Skin of body (tissue), 2 donors: ENCODE data around the gene SPAG16. TPM values are rescaled to one million over a fixed set of nuclear protein-coding genes. Genes with fewer than 3 reads are reported as not detected.
"Not testable (repeated sequence)": the region's sequence is repeated elsewhere in the genome, so short reads cannot be mapped to it uniquely, and the experiment has no call there.

Source experiments
- DNase-seq: peaks from one replicate; lab custom pipeline; 2025; lab: John Stamatoyannopoulos, UW
- total RNA-seq: library from RNA; depleted of rRNA; stranded (reverse); fragments of >200 nt; gene quantifications from one replicate; pipeline ENCODE4 v1.2.3, GENCODE V29; 2014

SPAG16 gene
- total RNA-seq, 1 donor from 2014 or later: 34.9 TPM

DNA sequence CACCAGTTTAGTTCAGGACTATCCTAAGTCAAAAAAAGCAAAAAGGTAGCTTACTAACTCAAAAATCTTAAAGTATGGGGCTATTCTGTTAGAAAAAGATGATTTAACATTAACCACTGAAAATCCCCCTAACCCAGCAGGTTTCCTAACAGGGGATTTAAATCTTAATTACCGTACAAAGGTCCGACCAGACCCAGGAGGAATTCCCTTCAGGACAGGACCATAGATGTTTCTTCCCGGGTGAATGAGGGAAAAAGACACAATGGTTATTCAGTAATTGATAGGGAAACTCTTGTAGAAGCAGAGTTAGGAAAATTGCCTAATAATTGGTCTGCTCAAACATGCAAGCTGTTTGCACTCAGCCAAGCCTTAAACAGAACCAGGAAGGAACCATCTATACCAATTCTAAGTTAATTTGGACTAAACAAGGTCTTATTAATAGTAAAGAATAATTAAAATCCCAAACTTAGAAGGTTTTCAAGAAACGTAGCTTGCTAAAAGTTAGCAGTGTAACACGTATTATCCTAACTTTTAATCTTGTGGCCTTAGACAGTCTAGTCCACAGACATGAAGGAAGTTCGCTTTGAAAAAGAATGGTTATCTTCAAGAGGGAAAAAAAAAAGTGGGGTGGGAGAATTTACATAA is 124.3 kb downstream of the SPAG16 start:
- not testable (repeated sequence) for DNase-seq

DNA sequence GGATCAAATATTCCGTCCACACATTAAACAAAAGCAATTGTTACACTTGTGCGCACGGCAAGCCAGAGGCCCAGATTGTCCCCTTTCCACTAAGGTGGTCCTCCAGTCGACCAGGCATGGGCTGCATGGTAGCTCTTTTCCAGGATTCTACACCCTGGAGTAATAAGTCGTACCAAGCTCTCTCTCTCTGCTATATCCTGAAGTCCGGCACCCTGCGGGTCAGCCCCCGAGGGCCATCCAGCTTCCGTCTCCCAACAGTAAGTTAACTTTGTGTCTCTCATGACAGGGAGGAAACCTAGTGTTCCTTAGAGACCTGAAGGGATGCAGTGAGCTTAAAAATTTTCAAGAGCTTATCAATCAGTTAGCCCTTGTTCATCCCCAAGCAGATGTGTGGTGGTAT is 126.4 kb downstream of the SPAG16 start:
- not testable (repeated sequence) for DNase-seq

DNA sequence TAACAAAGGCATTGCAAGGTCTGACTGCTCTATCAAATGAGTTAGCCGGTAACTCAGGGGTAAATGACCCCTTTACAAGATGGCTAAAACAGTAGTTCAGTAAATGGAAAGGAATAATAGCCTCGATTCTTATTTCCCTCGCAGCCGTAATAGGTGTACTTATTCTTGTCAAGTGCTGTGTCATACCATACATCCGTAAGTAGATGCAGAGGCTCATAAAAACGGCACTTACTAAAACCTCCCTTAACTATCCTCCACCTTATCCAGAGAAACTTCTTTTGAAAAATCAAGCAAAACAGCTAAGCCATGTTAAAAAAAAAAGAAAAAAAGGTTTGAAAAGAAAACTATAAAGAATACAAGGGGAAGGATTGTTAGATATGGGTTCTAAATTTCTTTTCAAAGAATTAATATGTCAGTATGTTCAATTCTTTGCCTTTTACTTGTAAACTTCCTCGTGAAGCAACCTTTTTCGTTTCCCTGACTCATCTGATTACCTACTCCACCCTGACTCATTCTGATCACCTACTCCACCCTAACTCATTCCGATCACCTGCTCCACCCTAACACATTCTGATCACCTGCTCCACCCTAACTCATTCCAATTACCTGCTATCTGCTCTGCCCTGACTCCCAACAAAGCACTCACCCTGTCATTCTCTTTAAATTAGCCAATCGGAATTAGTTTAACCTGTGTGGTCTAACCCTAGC is 127.5 kb downstream of the SPAG16 start:
- no peak for DNase-seq

DNA sequence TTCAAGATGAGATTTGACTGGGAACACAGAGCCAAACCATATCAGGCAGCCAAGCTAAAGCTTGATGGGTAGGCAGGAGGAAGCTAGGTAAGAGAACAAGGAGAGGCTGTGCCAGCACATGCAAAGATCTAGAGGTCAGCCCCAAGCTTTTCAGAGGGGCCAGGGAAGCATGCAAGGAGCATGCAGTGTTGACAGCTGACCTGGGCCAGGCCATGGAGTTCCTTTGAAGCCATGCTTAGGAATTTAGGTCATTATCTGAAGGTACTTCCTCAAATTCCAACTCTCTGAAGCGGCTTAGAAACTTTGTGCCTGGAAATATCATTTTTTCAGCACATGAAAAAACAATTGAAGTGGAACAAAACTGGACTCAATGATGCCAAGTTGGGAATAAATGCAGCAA is 130.8 kb downstream of the SPAG16 start:
- no peak for DNase-seq

DNA sequence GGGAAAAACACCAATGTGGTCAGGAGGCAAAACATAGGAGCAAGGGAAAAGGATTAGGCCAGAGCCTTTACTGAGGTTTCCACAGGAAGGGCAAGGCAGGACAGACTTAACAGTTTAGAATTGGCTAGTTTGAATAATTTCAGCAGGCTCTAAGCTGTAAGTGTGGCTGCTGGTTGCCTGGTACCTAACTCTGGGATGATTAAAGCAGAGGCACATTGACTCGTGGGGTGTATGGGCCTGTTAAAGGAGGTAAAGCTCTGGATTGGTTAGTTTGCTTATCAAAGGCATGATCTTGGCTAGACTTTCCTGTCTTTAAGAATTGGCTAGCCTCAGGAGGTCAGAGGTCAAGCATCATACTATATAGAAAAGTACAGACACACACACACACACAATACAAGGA is 132.6 kb downstream of the SPAG16 start:
- no peak for DNase-seq

DNA sequence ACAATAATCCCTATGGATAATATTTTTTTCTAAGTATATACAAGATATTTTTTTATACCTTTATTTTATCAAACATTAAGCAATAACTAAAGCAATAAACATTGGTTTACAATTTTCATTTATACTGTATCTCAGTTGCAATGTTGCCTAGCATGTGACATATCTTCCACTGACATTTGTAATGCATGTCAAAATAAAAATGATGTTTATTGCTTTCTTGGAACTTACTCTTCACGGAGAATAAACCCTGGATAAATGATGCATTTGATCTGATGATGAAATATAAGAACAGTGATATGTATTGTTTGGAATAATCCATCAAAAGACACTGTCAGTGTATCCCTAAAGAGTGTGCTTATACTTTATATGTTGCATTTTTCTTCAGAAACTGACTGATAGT is 135.7 kb downstream of the SPAG16 start:
- DNase-seq: no peak

DNA sequence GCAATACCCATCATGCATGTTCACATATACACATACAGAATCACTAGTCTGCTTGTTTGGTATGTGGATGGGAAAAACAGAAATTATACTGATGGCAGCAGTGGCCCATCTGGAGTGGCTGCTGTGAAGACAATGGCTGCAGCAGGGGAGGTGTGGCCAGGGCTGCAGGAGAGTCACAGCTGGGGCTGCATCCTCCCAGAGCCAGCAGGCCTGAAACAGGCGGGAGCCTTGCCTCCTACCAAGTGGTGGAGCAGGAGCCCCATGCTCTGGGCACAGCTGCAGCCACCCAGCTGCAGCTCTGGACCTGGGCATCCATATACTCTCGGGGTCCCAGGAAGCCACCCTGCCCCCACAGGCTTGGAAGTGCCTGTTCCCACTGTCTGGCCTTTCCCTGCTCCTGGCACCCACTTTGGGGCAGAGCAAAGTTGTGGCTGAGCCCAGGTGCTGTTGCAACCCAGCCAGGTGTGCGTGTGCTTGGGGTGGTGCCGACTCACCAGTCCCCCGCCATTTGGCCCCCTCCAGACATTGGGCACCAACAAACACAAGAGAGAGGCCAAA is 136.6 kb downstream of the SPAG16 start:
- DNase-seq: no peak

DNA sequence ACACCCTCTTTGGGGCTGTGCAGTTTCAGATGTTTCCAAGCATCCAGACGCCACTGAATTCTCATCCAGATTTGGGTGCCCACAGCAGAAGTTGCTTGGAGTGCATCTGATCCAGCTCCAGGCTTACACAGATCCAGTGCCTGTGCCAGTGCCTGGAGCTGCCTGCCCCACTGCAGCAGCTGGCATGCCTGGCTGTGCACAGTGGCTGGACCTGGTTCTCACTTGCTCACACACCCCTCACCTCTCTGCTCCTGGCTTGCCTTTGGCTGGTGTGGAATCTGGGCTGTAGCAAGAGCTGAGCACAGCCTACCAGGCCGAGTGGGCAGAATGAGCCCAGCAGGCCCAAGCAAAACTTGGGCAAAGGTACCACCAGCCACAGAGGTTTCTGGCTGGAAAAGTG is 137.9 kb downstream of the SPAG16 start:
- DNase-seq: no peak

DNA sequence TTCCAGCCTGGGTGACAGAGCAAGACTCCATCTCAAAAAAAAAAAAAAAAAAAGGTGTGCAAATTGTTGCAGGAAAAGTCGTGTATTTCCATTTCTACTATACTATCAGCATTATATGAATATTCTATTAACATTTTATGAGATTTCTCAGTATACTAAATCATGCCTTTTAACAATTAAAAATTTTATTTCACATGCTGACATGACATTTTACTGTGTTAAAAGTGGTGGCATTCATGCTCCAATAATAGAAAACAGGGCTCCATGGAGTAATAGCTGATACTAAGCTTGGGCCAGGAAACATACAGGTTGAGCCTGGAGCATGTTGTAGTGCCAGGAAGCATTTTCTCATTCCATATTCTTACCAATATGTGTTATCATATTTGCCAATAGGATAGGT is 141.4 kb downstream of the SPAG16 start:
- no peak for DNase-seq

DNA sequence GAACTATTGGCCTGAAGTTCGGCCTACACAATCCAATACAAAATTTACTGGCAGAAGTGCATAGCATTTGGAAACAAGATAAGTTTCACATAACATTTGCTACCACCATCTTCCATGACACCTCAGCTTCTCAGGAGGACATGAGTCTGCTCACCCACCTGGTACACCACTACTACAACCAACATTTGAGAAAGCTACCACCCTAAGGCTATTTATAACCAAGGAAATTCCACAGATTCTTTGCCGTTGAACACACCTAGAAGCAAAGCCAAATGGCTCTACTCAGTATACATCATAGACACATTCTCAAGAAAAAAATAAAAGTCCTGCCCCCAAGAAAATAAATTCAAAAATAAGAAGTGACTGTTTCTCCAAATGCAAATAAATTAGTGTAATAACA is 145.3 kb downstream of the SPAG16 start:
- no peak for DNase-seq

DNA sequence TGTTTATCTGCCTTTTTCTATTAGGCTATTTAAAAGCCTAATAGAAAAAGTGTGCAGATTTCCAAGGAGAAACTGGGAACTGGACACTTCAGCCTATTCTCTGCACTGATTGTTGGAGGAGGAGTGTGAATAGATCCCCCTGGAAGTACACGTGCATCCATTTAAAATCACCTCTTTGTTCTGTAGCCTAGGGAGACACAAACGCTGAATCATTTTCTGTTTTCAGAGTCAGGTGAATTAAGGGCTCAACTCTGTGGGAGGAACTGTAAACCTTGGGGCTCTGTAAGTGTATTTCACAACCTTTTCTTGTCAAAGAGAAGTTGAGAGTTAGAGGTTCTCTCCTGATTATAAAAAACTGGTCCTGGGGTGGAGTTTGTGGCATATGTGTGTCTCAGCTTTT is 159.7 kb downstream of the SPAG16 start:
- DNase-seq: no peak

DNA sequence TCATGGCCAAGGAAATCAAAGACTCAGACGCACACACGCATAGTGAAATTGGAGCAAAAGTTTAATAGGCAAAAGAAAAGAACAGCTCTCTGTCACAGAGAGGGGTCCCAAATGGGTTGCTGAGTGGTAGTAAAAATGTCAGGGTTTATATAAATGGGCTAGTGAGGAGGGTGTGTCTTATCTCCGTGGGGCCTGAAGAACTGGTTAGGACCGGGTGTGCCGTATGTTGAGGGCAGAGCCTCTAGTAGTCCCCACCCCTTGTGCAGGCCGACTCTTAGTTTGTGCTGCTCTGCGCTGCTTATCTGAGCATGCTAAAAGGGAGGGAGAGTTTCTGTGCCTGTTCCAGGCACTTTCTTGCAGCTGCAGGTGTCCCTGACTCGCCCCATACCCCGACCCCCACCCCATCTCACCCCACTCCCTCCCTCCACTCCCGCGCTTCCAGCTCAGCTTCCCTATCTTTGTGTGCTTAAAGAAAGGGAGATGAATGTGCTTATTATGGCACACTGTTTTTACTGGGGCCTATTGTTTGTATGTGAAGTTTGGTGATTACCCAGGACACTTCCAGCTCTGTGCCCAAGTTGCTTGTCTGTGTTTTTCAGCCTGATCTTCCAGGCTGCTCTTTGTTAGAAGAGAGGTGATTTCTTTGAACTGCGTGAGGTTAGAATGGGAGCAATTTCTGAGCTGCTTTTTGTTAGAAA is 167.4 kb downstream of the SPAG16 start:
- DNase-seq: no peak

DNA sequence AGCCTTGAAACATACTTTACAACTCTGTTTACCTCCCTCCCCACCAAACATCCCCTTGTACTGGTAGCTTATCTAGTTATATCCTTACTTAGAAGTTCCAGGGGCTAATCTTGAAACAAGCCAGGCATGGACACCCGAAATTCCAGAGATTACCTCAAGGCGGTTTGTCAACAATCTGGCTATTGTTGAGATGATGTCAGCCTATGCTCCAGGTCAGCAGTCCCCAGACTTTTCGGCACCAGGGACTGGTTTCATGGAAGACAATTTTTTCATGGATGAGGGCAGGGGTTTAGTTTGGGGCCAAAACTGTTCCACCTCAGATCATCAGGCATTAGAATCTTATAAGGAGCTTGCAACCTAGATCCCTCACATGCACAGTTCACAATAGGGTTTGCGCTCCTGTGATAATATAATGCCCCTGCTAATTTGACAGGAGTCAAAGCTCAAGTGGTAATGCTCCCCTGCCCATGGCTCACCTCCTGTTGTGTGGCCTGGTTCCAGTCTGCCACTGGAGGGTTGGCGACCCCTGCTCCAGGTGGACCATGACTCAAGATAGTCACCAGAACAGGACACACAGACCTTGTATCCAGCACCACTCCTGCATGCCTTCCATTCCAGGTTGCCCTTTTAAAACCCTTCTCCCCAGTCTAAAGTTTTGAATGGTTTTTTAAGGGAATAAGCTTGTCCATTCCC is 171.2 kb downstream of the SPAG16 start:
- no peak for DNase-seq

DNA sequence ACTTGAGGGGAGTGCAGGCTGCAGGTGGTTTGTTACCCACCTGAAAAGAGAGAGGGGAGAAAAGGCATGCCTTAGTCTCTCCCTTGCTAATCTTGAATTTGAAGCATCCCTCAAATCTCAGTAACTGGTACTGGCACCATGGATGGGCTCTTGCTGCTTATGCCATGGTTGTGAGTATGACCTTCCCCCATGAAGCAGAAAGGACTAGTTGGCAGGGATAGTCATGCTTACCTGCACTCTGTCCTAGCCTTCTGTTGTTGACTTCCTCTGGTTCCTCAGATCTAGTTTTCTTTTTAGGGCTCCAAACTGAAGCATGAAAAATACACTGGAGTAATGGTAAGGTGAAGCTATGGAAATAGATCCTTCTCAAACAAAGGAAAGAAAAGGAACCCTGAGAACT is 191.2 kb downstream of the SPAG16 start:
- DNase-seq: no peak

DNA sequence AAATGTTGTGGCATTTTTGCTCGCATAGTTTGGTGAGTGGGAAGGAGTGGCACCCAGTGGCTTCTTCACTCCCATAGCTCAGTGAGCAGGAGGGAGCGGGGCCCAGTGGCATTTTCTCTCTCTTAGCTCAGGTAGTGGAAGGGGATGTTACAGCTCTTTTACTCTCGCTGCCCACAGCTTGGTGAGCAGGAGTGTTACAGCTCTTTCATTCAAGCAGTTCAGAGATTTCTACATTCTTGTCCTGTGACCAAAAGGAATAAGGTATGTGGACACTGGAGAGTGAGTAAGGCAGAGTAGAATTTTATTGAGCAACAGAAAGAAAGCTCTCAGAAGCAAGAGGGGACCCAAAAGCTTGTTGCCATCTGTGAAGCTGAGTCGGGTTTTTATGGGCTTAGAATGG is 192.4 kb downstream of the SPAG16 start:
- DNase-seq: no peak

DNA sequence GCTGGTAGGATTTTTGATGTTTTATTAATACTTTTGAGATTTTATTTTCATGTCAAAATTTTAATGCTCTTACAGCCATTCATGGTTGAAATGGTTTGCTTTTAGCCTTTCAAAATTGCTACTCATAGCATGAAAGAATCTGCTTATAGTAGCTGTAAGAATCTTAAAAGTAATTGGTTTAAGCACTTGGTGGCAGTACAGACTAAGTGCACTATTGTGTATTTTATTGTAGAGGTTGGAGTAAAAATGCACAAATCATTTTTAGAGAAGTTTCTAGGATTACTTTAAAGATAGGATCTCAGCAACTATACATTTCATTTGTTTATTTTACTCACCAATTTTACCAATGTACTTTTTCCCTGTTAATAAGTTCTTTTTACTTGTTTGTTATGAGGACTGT is 205.8 kb downstream of the SPAG16 start:
- no peak for DNase-seq

DNA sequence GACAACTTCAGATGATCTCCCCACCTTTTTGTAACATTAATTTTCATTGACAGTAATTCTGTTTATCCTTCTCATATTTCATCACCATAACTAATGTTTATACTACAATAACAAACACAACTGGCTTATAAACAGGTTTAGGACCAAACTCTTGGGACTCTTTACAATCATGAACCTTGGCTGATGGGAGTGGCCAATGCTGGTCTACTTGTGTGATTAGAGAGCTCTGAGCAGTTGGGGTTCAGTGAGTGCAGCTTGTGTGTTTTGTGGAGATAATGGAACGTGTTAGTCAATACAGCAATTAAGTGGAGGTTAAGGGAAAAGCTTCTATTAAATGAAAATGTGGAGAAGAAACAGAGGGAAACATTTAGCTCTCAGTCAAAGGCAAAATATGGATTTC is 207.1 kb downstream of the SPAG16 start:
- no peak for DNase-seq

DNA sequence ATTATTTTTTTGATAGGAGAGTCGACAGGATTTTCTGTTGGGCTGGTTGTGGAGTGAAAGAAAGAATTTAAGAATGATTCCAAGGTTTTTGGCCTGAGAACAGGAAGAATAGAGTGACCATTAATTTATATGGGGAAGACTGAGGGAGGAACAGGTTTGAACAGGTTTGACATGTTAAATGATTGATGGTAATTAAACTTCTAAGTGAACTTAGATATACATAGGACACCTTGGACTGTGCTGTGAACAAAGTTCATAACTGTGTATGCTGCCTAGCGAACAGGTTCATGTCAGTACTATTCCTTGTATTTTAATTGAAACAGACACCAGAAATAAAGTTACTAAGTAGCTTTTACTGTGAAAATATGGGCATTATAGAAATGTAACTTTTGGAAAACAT is 212.0 kb downstream of the SPAG16 start:
- no peak for DNase-seq

DNA sequence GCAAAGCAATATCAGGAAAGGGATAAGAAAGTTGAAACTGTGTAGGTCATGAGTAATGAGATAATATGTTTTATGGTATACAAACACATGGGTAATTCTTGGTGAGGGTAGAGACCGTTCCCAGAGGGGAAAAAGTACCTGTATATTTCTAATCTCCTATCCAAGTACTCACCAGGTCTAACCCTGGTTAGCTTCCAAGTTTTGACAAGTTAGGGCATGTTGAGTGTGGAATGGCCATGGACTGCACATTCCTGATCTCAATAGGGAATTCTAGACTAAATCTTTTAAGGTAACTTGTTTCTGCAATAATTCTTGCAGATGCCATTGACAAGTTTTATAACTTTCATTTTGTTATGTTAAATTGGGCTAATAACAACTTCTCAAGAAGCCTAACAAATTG is 216.6 kb downstream of the SPAG16 start:
- DNase-seq: no peak

DNA sequence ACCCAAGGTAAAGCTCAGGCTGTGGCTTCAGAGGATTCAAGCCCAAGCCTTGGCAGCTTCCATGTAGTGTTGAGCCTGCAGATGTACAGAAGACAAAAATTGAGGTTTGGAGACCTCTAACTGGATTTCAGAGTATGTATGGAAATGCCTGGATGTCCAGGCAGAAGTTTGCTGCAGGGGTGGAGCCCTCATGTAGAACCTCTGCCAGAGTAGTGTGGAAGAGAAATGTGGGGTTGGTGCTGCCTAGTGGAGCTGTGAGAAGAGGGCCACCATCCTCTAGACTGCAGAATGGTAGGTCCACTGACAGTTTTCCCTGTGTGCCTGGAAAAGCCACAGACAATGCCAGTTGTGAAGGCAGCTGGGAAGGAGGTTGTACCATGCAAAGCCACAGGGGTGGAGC is 239.9 kb downstream of the SPAG16 start:
- DNase-seq: no peak

DNA sequence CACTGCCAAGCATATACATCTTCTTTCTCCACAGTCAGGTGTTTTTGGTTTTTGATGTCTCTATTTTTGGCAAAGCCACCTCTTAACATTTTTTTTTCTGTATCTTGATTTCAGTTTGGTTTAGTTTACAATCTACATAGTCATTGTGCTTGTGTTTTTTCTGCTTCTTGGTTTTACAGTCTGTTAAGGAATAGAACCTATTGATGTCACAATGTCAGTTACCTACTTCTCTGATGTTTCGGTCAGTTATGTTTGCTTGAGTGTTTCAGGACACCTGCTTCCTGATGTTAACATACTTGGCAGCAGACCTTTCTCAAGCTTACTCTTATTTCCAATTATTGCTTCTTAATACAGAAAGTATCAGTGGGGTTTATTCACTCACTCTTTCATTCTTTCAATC is 253.3 kb downstream of the SPAG16 start:
- DNase-seq: no peak

DNA sequence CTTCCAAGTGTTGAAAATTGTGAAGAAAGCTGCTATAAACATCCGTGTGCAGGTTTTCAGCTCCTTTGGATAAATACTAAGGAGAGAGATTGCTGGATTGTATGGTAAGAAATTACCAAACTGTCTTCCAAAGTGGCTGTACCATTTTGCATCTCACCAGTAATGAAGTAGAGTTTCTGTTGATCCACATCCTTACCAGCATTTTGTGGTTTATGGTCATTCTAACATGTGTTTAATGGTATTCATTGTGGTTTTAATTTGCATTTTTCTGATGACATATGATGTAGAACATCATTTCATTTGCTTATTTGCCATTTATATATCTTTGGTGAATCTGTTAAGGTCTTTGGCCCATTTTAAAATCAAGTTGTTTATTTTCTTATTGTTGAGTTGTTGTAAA is 260.7 kb downstream of the SPAG16 start:
- DNase-seq: no peak
